ENCODE results near the gene IGHMBP2.
A peak's percentile ranks its signal among the peaks of the same experiment; 100 is the strongest.

The IGHMBP2 gene

DNA sequence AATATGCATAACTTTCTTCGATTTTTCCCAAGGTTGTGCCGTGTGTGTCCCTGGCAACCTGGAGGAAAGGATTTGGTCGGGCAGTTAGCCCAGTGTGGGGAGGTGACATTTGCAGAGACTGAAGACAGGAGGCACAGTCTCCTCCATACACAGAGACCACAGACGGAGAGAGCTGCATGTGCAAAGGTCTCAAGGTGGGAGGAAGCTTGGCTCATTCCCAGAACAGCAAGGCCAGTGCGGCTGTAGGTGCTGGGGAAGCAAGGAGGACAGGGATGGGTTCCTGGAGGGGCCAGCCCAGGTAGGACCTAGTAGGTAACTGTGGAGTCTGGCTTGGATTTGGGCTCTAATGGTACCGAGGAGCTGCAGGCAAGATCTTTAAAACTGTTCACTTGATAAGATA, 41.3 kb upstream of the IGHMBP2 start:
- TF ChIP-seq CTCF (IDR thresholded peaks at IDR 0.05; ENCODE audit: insufficient read depth, low read depth, low read length, missing control alignments): no peak
- no peak for DNase-seq (ENCODE audit: low read depth)
- no peak overlapping the region for H3K4me3 ChIP-seq (ENCODE audit: low read depth, low read length)

DNA sequence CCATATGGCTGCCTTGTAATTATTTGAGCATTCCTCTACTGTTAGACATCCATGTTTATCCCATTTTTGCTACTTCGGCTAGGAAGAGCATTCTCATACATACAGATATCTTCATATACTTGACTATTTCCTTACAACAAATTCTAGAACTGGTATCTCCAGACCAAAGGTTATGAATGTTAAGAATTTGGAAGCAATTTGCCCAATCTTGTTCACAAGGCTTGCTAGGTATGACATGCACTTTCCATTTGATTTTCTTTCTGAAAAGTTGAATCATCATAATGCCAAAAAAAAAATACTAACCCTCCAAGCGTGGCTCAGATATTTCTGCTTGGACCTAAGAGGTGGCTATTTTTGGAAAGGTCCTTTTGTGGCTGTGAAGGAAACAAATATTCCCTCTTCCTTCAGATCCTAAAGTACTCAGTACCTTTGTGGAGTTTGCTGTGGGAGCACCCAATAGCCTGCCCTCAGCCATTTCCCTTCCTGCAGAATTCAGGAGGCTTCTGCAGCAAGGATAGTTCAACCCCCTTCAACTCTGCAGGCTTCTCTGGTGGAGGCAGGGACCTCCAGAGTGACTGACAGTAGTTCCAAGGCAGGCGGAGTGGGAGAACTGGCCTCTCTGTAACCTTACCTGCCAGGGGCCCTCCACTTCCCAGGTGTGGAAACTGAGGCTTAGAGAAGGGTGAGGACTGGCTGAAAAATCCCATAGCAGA, 40.0 kb upstream of the IGHMBP2 start:
- no peak for TF ChIP-seq CTCF (IDR thresholded peaks at IDR 0.05; ENCODE audit: insufficient read depth, low read depth, low read length, missing control alignments)
- DNase-seq (ENCODE audit: low read depth): no peak
- no peak overlapping the region for H3K4me3 ChIP-seq (ENCODE audit: low read depth, low read length)

- H3K4me3 ChIP-seq (ENCODE audit: low read depth, low read length): no peak overlapping the region
- DNase-seq (ENCODE audit: low read depth): no peak
- no peak for TF ChIP-seq CTCF (IDR thresholded peaks at IDR 0.05; ENCODE audit: insufficient read depth, low read depth, low read length, missing control alignments)
Observed at GRCh38 chr11:68865241-68865640, 38.5 kb upstream of the IGHMBP2 start.

DNA sequence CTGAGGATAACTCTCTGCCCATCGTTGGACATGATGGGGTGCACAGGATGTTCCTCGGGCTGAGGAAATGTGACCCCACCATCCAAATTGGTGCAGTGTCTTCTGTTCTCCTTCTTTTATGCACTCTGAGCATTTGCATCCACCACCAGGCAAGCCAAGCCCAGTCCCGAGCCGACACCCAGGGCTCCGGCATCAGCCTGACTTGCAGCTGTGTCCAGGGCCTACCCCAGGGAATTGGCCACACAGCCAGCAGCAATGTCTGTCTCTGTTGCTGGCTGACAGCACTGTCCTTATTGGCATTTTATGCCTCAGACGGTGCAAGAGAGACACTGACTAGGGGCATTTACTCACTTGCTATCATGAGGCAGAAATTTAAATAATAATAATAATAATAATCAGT, 36.6 kb upstream of the IGHMBP2 start:
- TF ChIP-seq CTCF (IDR thresholded peaks at IDR 0.05; ENCODE audit: insufficient read depth, low read depth, low read length, missing control alignments): no peak
- H3K4me3 ChIP-seq (ENCODE audit: low read depth, low read length): no peak overlapping the region
- DNase-seq (ENCODE audit: low read depth): no peak

- no peak for TF ChIP-seq CTCF (IDR thresholded peaks at IDR 0.05; ENCODE audit: insufficient read depth, low read depth, low read length, missing control alignments)
- DNase-seq (ENCODE audit: low read depth): no peak
- H3K4me3 ChIP-seq (ENCODE audit: low read depth, low read length): no peak overlapping the region
Observed at GRCh38 chr11:68868221-68868835, 35.4 kb upstream of the IGHMBP2 start.

DNA sequence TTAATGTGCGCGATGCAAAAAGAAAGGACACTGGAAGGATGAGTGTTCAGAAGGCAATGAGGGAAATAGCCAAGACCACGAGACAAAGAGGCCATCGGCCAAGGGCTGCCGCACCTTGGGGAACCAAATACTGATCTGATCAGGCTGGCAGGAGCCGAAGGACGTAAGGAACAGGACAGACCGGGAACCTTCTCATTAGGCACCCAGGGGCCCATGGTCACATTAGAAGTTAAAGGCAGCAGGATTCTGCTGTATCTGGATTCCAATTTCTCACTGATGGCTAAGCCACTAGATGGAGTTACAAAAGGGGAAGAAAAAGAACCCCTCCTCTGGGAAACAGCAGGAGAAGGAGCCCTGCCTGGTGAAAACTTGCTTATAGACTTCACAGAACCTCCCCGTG, 33.2 kb upstream of the IGHMBP2 start:
- TF ChIP-seq CTCF (IDR thresholded peaks at IDR 0.05; ENCODE audit: insufficient read depth, low read depth, low read length, missing control alignments): no peak
- DNase-seq (ENCODE audit: low read depth): no peak
- H3K4me3 ChIP-seq (ENCODE audit: low read depth, low read length): peak overlapping the region; percentile 42; the same call in 1 of the 2 replicates
